ENCODE measurements around the gene ZNF17. TPM values are rescaled to one million over a fixed set of nuclear protein-coding genes. Genes with fewer than 3 reads are reported as not detected.

ZNF17 gene

GRCh38 chr19:57465680-57466381 is 54.9 kb downstream of the ZNF17 start:
- 92% methylated on average over 4 of the region's 5 CpGs for WGBS
- peak; percentile 26 for DNase-seq
- no peak overlapping the region for H4K8ac ChIP-seq (ENCODE audit: low read length)

DNA sequence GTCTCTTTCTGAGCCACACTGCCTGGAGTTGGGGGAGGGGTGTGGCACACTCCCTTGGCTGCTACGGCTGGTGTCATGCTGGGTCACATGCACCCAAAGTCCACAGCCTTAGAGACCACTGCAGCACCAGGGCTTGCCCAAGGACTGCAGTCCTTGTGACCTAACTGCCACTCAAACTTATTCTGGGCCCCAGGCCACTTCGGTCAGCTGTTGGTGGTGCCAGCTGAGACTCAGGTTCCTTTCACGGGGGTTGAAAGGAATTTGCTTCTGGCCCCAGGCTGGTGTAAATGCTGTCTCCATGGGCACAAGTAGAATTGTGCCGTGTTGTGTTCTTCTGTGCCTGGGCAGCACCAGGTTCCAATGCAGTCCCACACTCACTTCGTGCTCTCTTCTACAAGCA is 55.5 kb downstream of the ZNF17 start:
- H2AK5ac ChIP-seq (ENCODE audit: low read length, severe bottlenecking): no peak overlapping the region
- H3K9ac ChIP-seq (ENCODE audit: low read length): no peak overlapping the region
- no peak overlapping the region for H2BK12ac ChIP-seq (ENCODE audit: low read length in 2 of 2)
- H3K4ac ChIP-seq (ENCODE audit: low read depth in 1 of 2, low read length in 2 of 2): no peak overlapping the region
- no peak overlapping the region for H3K23ac ChIP-seq (ENCODE audit: low read length in 2 of 2)
- DNase-seq: no peak
- no peak overlapping the region for H3K4me2 ChIP-seq (ENCODE audit: low read length, poor library complexity, severe bottlenecking)
- H3K27me3 ChIP-seq (ENCODE audit: control insufficient read depth in 1 of 2, insufficient read depth in 1 of 2, low read length in 2 of 2): no peaks in the 10 kb centered on the region
- no peak overlapping the region for H3K27ac ChIP-seq (ENCODE audit: low read length, poor library complexity, severe bottlenecking)
- no peak overlapping the region for H2AFZ ChIP-seq (ENCODE audit: low read depth, low read length)
- no peak overlapping the region for H3K14ac ChIP-seq (ENCODE audit: low read length in 2 of 2)
- H3K4me1 ChIP-seq (ENCODE audit: control insufficient read depth, insufficient read depth, low read depth, low read length): no peaks in the 10 kb centered on the region
- no peak overlapping the region for H2BK5ac ChIP-seq (ENCODE audit: low read depth, low read length, poor library complexity, severe bottlenecking)
- no peak overlapping the region for H3K4me3 ChIP-seq (ENCODE audit: insufficient read depth in 1 of 2, low read depth in 1 of 2, low read length in 2 of 2)
- no peak overlapping the region for H2BK120ac ChIP-seq (ENCODE audit: low read depth, low read length)
- H3K79me1 ChIP-seq (replicated peaks; ENCODE audit: low read length, poor library complexity, severe bottlenecking): peaks cover 14% of the 10 kb centered on the region
- H4K91ac ChIP-seq (ENCODE audit: low read length): no peak overlapping the region
- H2BK15ac ChIP-seq (ENCODE audit: low read depth, poor library complexity, severe bottlenecking): no peak overlapping the region
- WGBS: 92% methylated on average over 4 of the region's 5 CpGs
- H3K36me3 ChIP-seq (ENCODE audit: control insufficient read depth in 1 of 2, insufficient read depth in 2 of 2, low read depth in 1 of 2, low read length in 2 of 2): peaks cover 9 to 22% of the 10 kb centered on the region in 2 experiments
- H4K8ac ChIP-seq (ENCODE audit: low read length): no peak overlapping the region
- no peak overlapping the region for H3K18ac ChIP-seq (ENCODE audit: low read depth in 1 of 2, low read length in 2 of 2)
- H3K9me3 ChIP-seq (ENCODE audit: control insufficient read depth, low read length): peaks cover 70% of the 10 kb centered on the region

More at GRCh38 chr19:57465680-57466381, 54.9 kb downstream of the ZNF17 start:
- H2BK12ac ChIP-seq (ENCODE audit: low read length in 2 of 2): no peak overlapping the region
- no peak overlapping the region for H2AK5ac ChIP-seq (ENCODE audit: low read length, severe bottlenecking)
- no peak overlapping the region for H3K4me3 ChIP-seq (ENCODE audit: insufficient read depth in 1 of 2, low read depth in 1 of 2, low read length in 2 of 2)
- H3K23ac ChIP-seq (ENCODE audit: low read length in 2 of 2): no peak overlapping the region
- no peaks in the 10 kb centered on the region for H3K4me1 ChIP-seq (ENCODE audit: control insufficient read depth, insufficient read depth, low read depth, low read length)
- H3K4ac ChIP-seq (ENCODE audit: low read depth in 1 of 2, low read length in 2 of 2): no peak overlapping the region
- peaks cover 14% of the 10 kb centered on the region for H3K79me1 ChIP-seq (replicated peaks; ENCODE audit: low read length, poor library complexity, severe bottlenecking)
- no peak overlapping the region for H2BK5ac ChIP-seq (ENCODE audit: low read depth, low read length, poor library complexity, severe bottlenecking)
- no peak overlapping the region for H3K9ac ChIP-seq (ENCODE audit: low read length)
- H3K36me3 ChIP-seq (ENCODE audit: control insufficient read depth in 1 of 2, insufficient read depth in 2 of 2, low read depth in 1 of 2, low read length in 2 of 2): peaks cover 9 to 19% of the 10 kb centered on the region in 2 experiments
- H3K18ac ChIP-seq (ENCODE audit: low read depth in 1 of 2, low read length in 2 of 2): no peak overlapping the region
- H3K27ac ChIP-seq (ENCODE audit: low read length, poor library complexity, severe bottlenecking): no peak overlapping the region
- H3K14ac ChIP-seq (ENCODE audit: low read length in 2 of 2): no peak overlapping the region
- H3K9me3 ChIP-seq (ENCODE audit: control insufficient read depth, low read length): peaks cover 63% of the 10 kb centered on the region
- no peak overlapping the region for H2BK120ac ChIP-seq (ENCODE audit: low read depth, low read length)
- no peak overlapping the region for H2AFZ ChIP-seq (ENCODE audit: low read depth, low read length)
- H2BK15ac ChIP-seq (ENCODE audit: low read depth, poor library complexity, severe bottlenecking): no peak overlapping the region
- H3K4me2 ChIP-seq (ENCODE audit: low read length, poor library complexity, severe bottlenecking): no peak overlapping the region
- H3K27me3 ChIP-seq (ENCODE audit: control insufficient read depth in 1 of 2, insufficient read depth in 1 of 2, low read length in 2 of 2): no peaks in the 10 kb centered on the region
- H4K91ac ChIP-seq (ENCODE audit: low read length): no peak overlapping the region

Small RNAs within 50 kb of the gene (small RNA-seq; reads per million reads assigned to genes)
- gene VN1R107P (ENCODE audit: low read depth): not detected

All from mesenchymal stem cell (in vitro differentiated cells and primary cell).